ENCODE measurements around the gene AFF1.

- TF ChIP-seq, protein P1, sequence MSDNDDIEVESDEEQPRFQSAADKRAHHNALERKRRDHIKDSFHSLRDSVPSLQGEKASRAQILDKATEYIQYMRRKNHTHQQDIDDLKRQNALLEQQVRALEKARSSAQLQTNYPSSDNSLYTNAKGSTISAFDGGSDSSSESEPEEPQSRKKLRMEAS (CRISPR knock-in tag; IDR thresholded peaks at IDR 0.05), result no peak
- no peak for TF ChIP-seq NR1H2 (CRISPR knock-in tag; IDR thresholded peaks at IDR 0.05)
- TF ChIP-seq, protein P2, sequence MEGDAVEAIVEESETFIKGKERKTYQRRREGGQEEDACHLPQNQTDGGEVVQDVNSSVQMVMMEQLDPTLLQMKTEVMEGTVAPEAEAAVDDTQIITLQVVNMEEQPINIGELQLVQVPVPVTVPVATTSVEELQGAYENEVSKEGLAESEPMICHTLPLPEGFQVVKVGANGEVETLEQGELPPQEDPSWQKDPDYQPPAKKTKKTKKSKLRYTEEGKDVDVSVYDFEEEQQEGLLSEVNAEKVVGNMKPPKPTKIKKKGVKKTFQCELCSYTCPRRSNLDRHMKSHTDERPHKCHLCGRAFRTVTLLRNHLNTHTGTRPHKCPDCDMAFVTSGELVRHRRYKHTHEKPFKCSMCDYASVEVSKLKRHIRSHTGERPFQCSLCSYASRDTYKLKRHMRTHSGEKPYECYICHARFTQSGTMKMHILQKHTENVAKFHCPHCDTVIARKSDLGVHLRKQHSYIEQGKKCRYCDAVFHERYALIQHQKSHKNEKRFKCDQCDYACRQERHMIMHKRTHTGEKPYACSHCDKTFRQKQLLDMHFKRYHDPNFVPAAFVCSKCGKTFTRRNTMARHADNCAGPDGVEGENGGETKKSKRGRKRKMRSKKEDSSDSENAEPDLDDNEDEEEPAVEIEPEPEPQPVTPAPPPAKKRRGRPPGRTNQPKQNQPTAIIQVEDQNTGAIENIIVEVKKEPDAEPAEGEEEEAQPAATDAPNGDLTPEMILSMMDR (IDR thresholded peaks at IDR 0.05), result no peak
Measured at GRCh38 chr4:87069037-87069742, 134.4 kb downstream of the AFF1 start.

Measured in WTC11 (cell line).